ENCODE data around the gene CERS1. TPM values are rescaled to one million over a fixed set of nuclear protein-coding genes. Genes with fewer than 3 reads are reported as not detected.

The CERS1 gene
- total RNA-seq, 1 donor from 2014 or later, result 10.2 TPM

- no peak for TF ChIP-seq CTCF (IDR thresholded peaks at IDR 0.05)
These were observed 3.9 kb upstream of the CERS1 start for GRCh38 chr19:18899624-18900560.

DNA sequence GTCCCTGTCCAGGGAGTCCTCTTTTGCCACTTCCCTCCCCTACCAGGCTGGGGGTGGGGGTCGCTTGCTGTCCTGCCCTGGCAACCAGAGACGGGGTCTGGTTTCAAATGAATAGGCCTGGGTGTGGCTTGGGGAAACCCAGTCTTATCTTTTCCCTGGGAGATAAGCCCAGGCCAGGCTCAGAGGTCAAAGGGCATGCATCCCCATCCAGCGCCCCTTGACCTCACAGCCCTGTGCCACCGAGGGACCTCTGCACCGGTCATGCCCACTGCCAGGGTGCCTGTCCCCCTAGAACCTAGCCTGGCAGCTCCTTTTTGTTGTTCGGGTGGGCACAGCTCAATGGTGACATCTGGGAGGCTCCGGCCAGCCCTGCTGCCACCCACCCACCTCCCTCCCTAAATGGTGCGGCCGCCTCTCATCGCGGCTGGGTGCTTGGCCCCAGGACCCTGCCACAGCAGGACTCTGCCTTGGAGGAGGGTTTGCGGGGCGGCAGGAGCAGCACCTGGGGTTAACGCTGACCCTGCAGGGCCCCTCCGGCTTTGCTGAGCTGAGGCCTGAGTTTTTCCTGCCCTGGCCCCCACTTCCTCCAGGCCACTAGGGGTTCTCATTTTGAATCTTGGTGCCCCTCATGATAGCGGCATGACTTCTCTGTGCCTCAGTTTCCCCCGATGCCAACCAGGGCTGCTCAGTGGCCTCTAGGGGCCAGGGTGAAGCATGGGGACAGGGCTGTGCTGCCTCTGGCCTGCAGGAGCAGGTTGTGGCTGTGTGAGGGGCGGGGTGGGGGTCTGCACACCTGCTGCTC, 2.9 kb upstream of the CERS1 start:
- Mint-ChIP-seq H3K4me1 (ENCODE audit: low read depth) (peaks cover 3% of the 10 kb centered on the region), H3K4me3 (ENCODE audit: unreplicated experiment) (no peak overlapping the region), H3K27me3 (ENCODE audit: low read depth) (no peaks in the 10 kb centered on the region), H3K36me3 (ENCODE audit: low read depth) (peaks cover 2% of the 10 kb centered on the region), H3K9me3 (ENCODE audit: low read depth) (no peaks in the 10 kb centered on the region), H3K27ac (ENCODE audit: unreplicated experiment) (no peak overlapping the region)
- TF ChIP-seq CTCF (IDR thresholded peaks at IDR 0.05), result no peak
- DNase-seq (ENCODE audit: low spot score), result peak; percentile 62

More at GRCh38 chr19:18899624-18900560, 3.9 kb upstream of the CERS1 start:
- H3K9me3 Mint-ChIP-seq (ENCODE audit: low read depth), result no peaks in the 10 kb centered on the region
- DNase-seq (ENCODE audit: low spot score), result peak; percentile 74
- H3K4me3 Mint-ChIP-seq (ENCODE audit: unreplicated experiment), result no peak overlapping the region
- peaks cover 2% of the 10 kb centered on the region for H3K36me3 Mint-ChIP-seq (ENCODE audit: low read depth)
- H3K27me3 Mint-ChIP-seq (ENCODE audit: low read depth), result no peaks in the 10 kb centered on the region
- peaks cover 3% of the 10 kb centered on the region for H3K4me1 Mint-ChIP-seq (ENCODE audit: low read depth)
- no peak overlapping the region for H3K27ac Mint-ChIP-seq (ENCODE audit: unreplicated experiment)

- Mint-ChIP-seq H3K27ac (ENCODE audit: unreplicated experiment) (no peak overlapping the region), H3K27me3 (ENCODE audit: low read depth) (no peaks in the 10 kb centered on the region), H3K4me3 (ENCODE audit: unreplicated experiment) (no peak overlapping the region), H3K36me3 (ENCODE audit: low read depth) (peaks cover 2% of the 10 kb centered on the region), H3K4me1 (ENCODE audit: low read depth) (peaks cover 3% of the 10 kb centered on the region), H3K9me3 (ENCODE audit: low read depth) (no peaks in the 10 kb centered on the region)
- TF ChIP-seq CTCF (IDR thresholded peaks at IDR 0.05), result no peak
- no peak for DNase-seq (ENCODE audit: low spot score)
These were observed 2.2 kb upstream of the CERS1 start for GRCh38 chr19:18898081-18898606.

- no peaks in the 10 kb centered on the region for H3K9me3 Mint-ChIP-seq (ENCODE audit: low read depth)
- peaks cover 2% of the 10 kb centered on the region for H3K36me3 Mint-ChIP-seq (ENCODE audit: low read depth)
- H3K4me1 Mint-ChIP-seq (ENCODE audit: low read depth), result peaks cover 3% of the 10 kb centered on the region
- TF ChIP-seq CTCF (IDR thresholded peaks at IDR 0.05), result no peak
- no peaks in the 10 kb centered on the region for H3K27me3 Mint-ChIP-seq (ENCODE audit: low read depth)
- no peak overlapping the region for H3K27ac Mint-ChIP-seq (ENCODE audit: unreplicated experiment)
- DNase-seq (ENCODE audit: low spot score), result no peak
- no peak overlapping the region for H3K4me3 Mint-ChIP-seq (ENCODE audit: unreplicated experiment)
These were observed 1.4 kb upstream of the CERS1 start for GRCh38 chr19:18897094-18898029.
